H9 (cell line): ENCODE data around the gene CELA3B. TPM values are rescaled to one million over a fixed set of nuclear protein-coding genes. Genes with fewer than 3 reads are reported as not detected.
"Not testable (repeated sequence)": the region's sequence is repeated elsewhere in the genome, so short reads cannot be mapped to it uniquely, and the experiment has no call there.

ENCODE experiments used
- DNase-seq: peaks from one replicate; pipeline ENCODE4 v3.0.0-alpha.2; 2017
- H2AFZ ChIP-seq: one replicate; pipeline ENCODE4 v1.6.1; 2013; ENCODE audit warnings: mild to moderate bottlenecking, low read length, control low read depth, moderate library complexity
- H2AK5ac ChIP-seq: 2 replicates; pipeline ENCODE4 v1.6.1; 2013; ENCODE audit warnings: low read length, control low read depth, mixed read lengths; ENCODE audit not compliant: insufficient read length
- H2BK120ac ChIP-seq: one replicate; pipeline ENCODE4 v1.6.1; 2013; ENCODE audit warnings: low read depth, mild to moderate bottlenecking, low read length, control low read depth, inconsistent platforms; ENCODE audit not compliant: poor library complexity, severe bottlenecking
- H2BK12ac ChIP-seq: 2 replicates; pipeline ENCODE4 v1.6.1; 2013; ENCODE audit warnings: low read length, control low read depth, mixed read lengths, low read depth; ENCODE audit not compliant: insufficient read length
- H2BK15ac ChIP-seq: 2 replicates; pipeline ENCODE4 v1.6.1; 2013; ENCODE audit warnings: low read depth, low read length, control low read depth
- H2BK20ac ChIP-seq: one replicate; pipeline ENCODE4 v1.6.1; 2013; ENCODE audit warnings: low read depth, mild to moderate bottlenecking, low read length, control low read depth, inconsistent platforms; ENCODE audit not compliant: poor library complexity, severe bottlenecking
- H2BK5ac ChIP-seq: 2 replicates; pipeline ENCODE4 v1.6.1; 2013; ENCODE audit warnings: low read length, control low read depth, mixed read lengths; ENCODE audit not compliant: insufficient read length
- H3K14ac ChIP-seq: 2 replicates; pipeline ENCODE4 v1.6.1; 2013; ENCODE audit warnings: low read length, control low read depth; ENCODE audit not compliant: insufficient read depth
- H3K18ac ChIP-seq: 2 replicates; pipeline ENCODE4 v1.6.1; 2013; ENCODE audit warnings: low read depth, mild to moderate bottlenecking, mixed read lengths, low read length, control low read depth; ENCODE audit not compliant: insufficient read length
- H3K23ac ChIP-seq: 2 replicates; pipeline ENCODE4 v1.6.1; 2013; ENCODE audit warnings: low read length, control low read depth, mixed read lengths, low read depth; ENCODE audit not compliant: insufficient read length
- H3K23me2 ChIP-seq: 2 replicates; pipeline ENCODE4 v1.6.1; 2013; ENCODE audit warnings: low read depth, mild to moderate bottlenecking, mixed read lengths, low read length, control low read depth; ENCODE audit not compliant: insufficient read length, poor library complexity, severe bottlenecking
- H3K27ac ChIP-seq: 2 replicates; pipeline ENCODE4 v1.5.1; 2013; ENCODE audit warnings: low read length, control low read depth, mixed read lengths, low read depth; ENCODE audit not compliant: insufficient read length
- H3K27me3 ChIP-seq: 2 replicates; pipeline ENCODE4 v1.6.1; 2013; ENCODE audit warnings: low read length, control low read depth, inconsistent platforms; ENCODE audit not compliant: insufficient read depth
- H3K4ac ChIP-seq: 2 replicates; pipeline ENCODE4 v1.6.1; 2013; ENCODE audit warnings: low read depth, mild to moderate bottlenecking, control low read depth, inconsistent platforms, low read length, moderate library complexity
- H3K4me1 ChIP-seq: 2 replicates; pipeline ENCODE4 v1.6.1; 2013; ENCODE audit warnings: low read length, control low read depth, inconsistent platforms; ENCODE audit not compliant: insufficient read depth
- H3K4me2 ChIP-seq: 2 replicates; pipeline ENCODE4 v1.6.1; 2013; ENCODE audit warnings: low read length, control low read depth, mixed read lengths; ENCODE audit not compliant: insufficient read length, insufficient read depth
- H3K56ac ChIP-seq: 2 replicates; pipeline ENCODE4 v1.6.1; 2013; ENCODE audit warnings: low read depth, mild to moderate bottlenecking, mixed read lengths, low read length, control low read depth; ENCODE audit not compliant: insufficient read length
- H3K79me1 ChIP-seq: 2 replicates; pipeline ENCODE4 v1.6.1; 2013; ENCODE audit warnings: low read depth, mild to moderate bottlenecking, moderate library complexity, low read length, control low read depth, inconsistent platforms; ENCODE audit not compliant: insufficient read depth, poor library complexity, severe bottlenecking
- H3K79me2 ChIP-seq: 2 replicates; pipeline ENCODE4 v1.6.1; 2013; ENCODE audit warnings: low read length, control low read depth, inconsistent platforms; ENCODE audit not compliant: insufficient read depth
- H3K9ac ChIP-seq: 2 replicates; pipeline ENCODE4 v1.6.1; 2013; ENCODE audit warnings: low read length, control low read depth, mixed read lengths; ENCODE audit not compliant: insufficient read length; ENCODE audit errors: extremely low read depth
- H3K9me3 ChIP-seq: one replicate; pipeline ENCODE4 v1.6.1; 2013; ENCODE audit warnings: low read depth, low read length, inconsistent platforms; ENCODE audit not compliant: control insufficient read depth
- H3T11ph ChIP-seq: one replicate; pipeline ENCODE4 v1.6.1; 2013; ENCODE audit warnings: mild to moderate bottlenecking, low read length, control low read depth, inconsistent platforms
- H4K20me1 ChIP-seq: one replicate; pipeline ENCODE4 v1.6.1; 2013; ENCODE audit not compliant: control insufficient read depth, insufficient read length, insufficient read depth
- H4K5ac ChIP-seq: 2 replicates; pipeline ENCODE4 v1.6.1; 2013; ENCODE audit warnings: low read depth, mild to moderate bottlenecking, mixed read lengths, low read length, control low read depth; ENCODE audit not compliant: insufficient read length
- H4K8ac ChIP-seq: replicated peaks from 2 replicates; pipeline ENCODE4 v1.6.1; 2013; ENCODE audit warnings: low read length, control low read depth, mixed read lengths, low read depth; ENCODE audit not compliant: insufficient read length
- H4K91ac ChIP-seq: 2 replicates; pipeline ENCODE4 v1.6.1; 2013; ENCODE audit warnings: low read depth, mild to moderate bottlenecking, moderate library complexity, mixed read lengths, low read length, control low read depth; ENCODE audit not compliant: insufficient read length
- H3K27ac Mint-ChIP-seq, 3 experiments: 2 replicates in 2 of 3; 3 replicates in 1 of 3; pipeline ENCODE4 v1.8.0; 2020 to 2021; ENCODE audit warnings: mixed read lengths in 3 of 3, mild to moderate bottlenecking in 1 of 3, moderate library complexity in 1 of 3
- H3K27me3 Mint-ChIP-seq: 2 replicates; pipeline ENCODE4 v1.8.0; 2021; ENCODE audit warnings: low read depth, mild to moderate bottlenecking, moderate library complexity, mixed read lengths
- H3K36me3 Mint-ChIP-seq, 3 experiments: 2 replicates in 2 of 3; 3 replicates in 1 of 3; pipeline ENCODE4 v1.8.0; 2020 to 2021; ENCODE audit warnings: low read depth in 3 of 3, mixed read lengths in 3 of 3; ENCODE audit not compliant: insufficient read depth in 1 of 3
- H3K4me1 Mint-ChIP-seq, 2 experiments: 2 replicates each; pipeline ENCODE4 v1.8.0; 2020; ENCODE audit warnings: mixed read lengths in 2 of 2
- H3K4me3 Mint-ChIP-seq, 2 experiments: 2 replicates in 1 of 2; 3 replicates in 1 of 2; pipeline ENCODE4 v1.8.0; 2020 to 2021; ENCODE audit warnings: mild to moderate bottlenecking in 2 of 2, mixed read lengths in 2 of 2, moderate library complexity in 1 of 2
- H3K9me3 Mint-ChIP-seq, 2 experiments: 2 replicates in 1 of 2; 3 replicates in 1 of 2; pipeline ENCODE4 v1.8.0; 2020; ENCODE audit warnings: mild to moderate bottlenecking in 2 of 2, mixed read lengths in 2 of 2, moderate library complexity in 1 of 2
- WGBS: extraction: QIAGEN DNeasy Blood & Tissue Kit; methylation state at CpG from one replicate; pipeline ENCODE4 v1.1.7; 2013; ENCODE audit warnings: missing lambda C conversion rate, low lambda C conversion rate, mixed read lengths; ENCODE audit not compliant: insufficient read length; ENCODE audit errors: extremely low coverage; 5-methylcytosine and 5-hydroxymethylcytosine counted together
- total RNA-seq: library from RNA; stranded (reverse); gene quantifications from 2 replicates; pipeline ENCODE4 v1.2.1, GENCODE V29; 2021

CELA3B gene
- total RNA-seq, 1 experiment from 2014 or later = not detected

GRCh38 chr1:21994716-21995115 lies 17.9 kb downstream of the CELA3B start:
- not testable (repeated sequence) for H3K9me3 Mint-ChIP-seq, H3T11ph ChIP-seq, H4K20me1 ChIP-seq, H3K36me3 Mint-ChIP-seq, H3K9ac ChIP-seq, H3K9me3 ChIP-seq, H3K79me1 ChIP-seq, H3K27me3 ChIP-seq, H2BK120ac ChIP-seq, H3K56ac ChIP-seq, H3K4ac ChIP-seq, H3K4me3 Mint-ChIP-seq, H2AFZ ChIP-seq, H2BK5ac ChIP-seq, H3K23me2 ChIP-seq, H3K18ac ChIP-seq, H4K91ac ChIP-seq, H3K4me2 ChIP-seq, H2AK5ac ChIP-seq, DNase-seq, H3K14ac ChIP-seq, H2BK20ac ChIP-seq, H2BK15ac ChIP-seq, H3K79me2 ChIP-seq, H4K5ac ChIP-seq, H3K27me3 Mint-ChIP-seq, H4K8ac ChIP-seq, H3K27ac Mint-ChIP-seq, H3K27ac ChIP-seq, H3K4me1 ChIP-seq, H3K23ac ChIP-seq, H2BK12ac ChIP-seq
- no CpG with 5 or more reads among the region's 8 CpGs for WGBS
- peaks cover 15 to 25% of the 10 kb centered on the region in 2 experiments for H3K4me1 Mint-ChIP-seq

- no CpG with 5 or more reads among the region's 3 CpGs for WGBS
- not testable (repeated sequence) for H3K56ac ChIP-seq, H4K8ac ChIP-seq, H3K9me3 Mint-ChIP-seq, H3K23me2 ChIP-seq, H3K4ac ChIP-seq, H3K36me3 Mint-ChIP-seq, H3K4me2 ChIP-seq, H2BK5ac ChIP-seq, H3K27ac ChIP-seq, H4K20me1 ChIP-seq, H4K91ac ChIP-seq, H3K27me3 ChIP-seq, H3K4me1 ChIP-seq, H3K79me2 ChIP-seq, H2AK5ac ChIP-seq, H2BK20ac ChIP-seq, H3K9me3 ChIP-seq, H4K5ac ChIP-seq, H2BK120ac ChIP-seq, H3K27ac Mint-ChIP-seq, H3K23ac ChIP-seq, H2BK12ac ChIP-seq, H3K9ac ChIP-seq, H3K14ac ChIP-seq, DNase-seq, H3K79me1 ChIP-seq, H3K27me3 Mint-ChIP-seq, H2BK15ac ChIP-seq, H3K4me3 Mint-ChIP-seq, H3K18ac ChIP-seq, H2AFZ ChIP-seq, H3T11ph ChIP-seq
- H3K4me1 Mint-ChIP-seq = peaks cover 19 to 26% of the 10 kb centered on the region in 2 experiments
These were observed 19.8 kb downstream of the CELA3B start for GRCh38 chr1:21996663-21996970.
